ENCODE measurements around the gene ZCCHC3.

The ZCCHC3 gene

GRCh38 chr20:325889-326644 is 28.7 kb downstream of the ZCCHC3 start:
- H3K4me3 ChIP-seq (ENCODE audit: low read length) = peak overlapping the region; percentile 88
- DNase-seq (ENCODE audit: low read depth) = no peak
- TF ChIP-seq CTCF (conservative IDR thresholded peaks at IDR 0.05; ENCODE audit: low read depth, low read length) = no peak

GRCh38 chr20:326645-327185 is 29.3 kb downstream of the ZCCHC3 start:
- DNase-seq (ENCODE audit: low read depth) = no peak
- TF ChIP-seq CTCF (conservative IDR thresholded peaks at IDR 0.05; ENCODE audit: low read depth, low read length) = no peak
- peak overlapping the region; percentile 88 for H3K4me3 ChIP-seq (ENCODE audit: low read length)

- peak overlapping the region; percentile 88 for H3K4me3 ChIP-seq (ENCODE audit: low read length)
- no peak for DNase-seq (ENCODE audit: low read depth)
- no peak for TF ChIP-seq CTCF (conservative IDR thresholded peaks at IDR 0.05; ENCODE audit: low read depth, low read length)
Observed at GRCh38 chr20:327186-328026, 30.0 kb downstream of the ZCCHC3 start.

- peak overlapping the region; percentile 88 for H3K4me3 ChIP-seq (ENCODE audit: low read length)
- no peak for DNase-seq (ENCODE audit: low read depth)
- no peak for TF ChIP-seq CTCF (conservative IDR thresholded peaks at IDR 0.05; ENCODE audit: low read depth, low read length)
Observed at GRCh38 chr20:328027-328974, 30.9 kb downstream of the ZCCHC3 start.

GRCh38 chr20:328975-329695 is 31.8 kb downstream of the ZCCHC3 start:
- no peak for TF ChIP-seq CTCF (conservative IDR thresholded peaks at IDR 0.05; ENCODE audit: low read depth, low read length)
- no peak overlapping the region for H3K4me3 ChIP-seq (ENCODE audit: low read length)
- no peak for DNase-seq (ENCODE audit: low read depth)

GRCh38 chr20:329851-330232 is 32.5 kb downstream of the ZCCHC3 start:
- DNase-seq (ENCODE audit: low read depth) = no peak
- TF ChIP-seq CTCF (conservative IDR thresholded peaks at IDR 0.05; ENCODE audit: low read depth, low read length) = no peak
- H3K4me3 ChIP-seq (ENCODE audit: low read length) = no peak overlapping the region

Data from retinal pigment epithelial cell (primary cell).